Osteoblast (primary cell): ENCODE data around the gene TMEM61. TPM values are rescaled to one million over a fixed set of nuclear protein-coding genes. Genes with fewer than 3 reads are reported as not detected.

Experiments
- DNase-seq: peaks from one replicate; pipeline ENCODE4 v3.0.0; 2011; ENCODE audit warnings: low spot score, mixed read lengths; ENCODE audit not compliant: insufficient read length; ENCODE audit errors: missing footprints
- H2AFZ ChIP-seq: 2 replicates; pipeline ENCODE4 v1.6.0; 2011; ENCODE audit warnings: mild to moderate bottlenecking, low read length
- H3K27ac ChIP-seq: 2 replicates; pipeline ENCODE4 v1.5.1; 2011; ENCODE audit warnings: mild to moderate bottlenecking, low read depth, low read length, moderate library complexity
- H3K27me3 ChIP-seq: 2 replicates; pipeline ENCODE4 v1.6.0; 2012; ENCODE audit warnings: mild to moderate bottlenecking, control low read depth, inconsistent platforms, low read length, moderate library complexity; ENCODE audit not compliant: insufficient read depth
- H3K36me3 ChIP-seq: 2 replicates; pipeline ENCODE4 v1.5.1; 2011; ENCODE audit warnings: mild to moderate bottlenecking, low read length, control low read depth, moderate library complexity; ENCODE audit not compliant: insufficient read depth
- H3K4me1 ChIP-seq: 2 replicates; pipeline ENCODE4 v1.5.1; 2011; ENCODE audit warnings: mild to moderate bottlenecking, low read length, control low read depth, moderate library complexity; ENCODE audit not compliant: insufficient read depth
- H3K4me2 ChIP-seq: 2 replicates; pipeline ENCODE4 v1.6.0; 2011; ENCODE audit warnings: mild to moderate bottlenecking, low read length; ENCODE audit not compliant: insufficient read depth
- H3K4me3 ChIP-seq: fragments of 200-600 bp; sonication (generic); 3 replicates; pipeline ENCODE4 v1.5.1; 2012; ENCODE audit warnings: mild to moderate bottlenecking, low read length, inconsistent platforms; ENCODE audit not compliant: insufficient read depth
- H3K79me2 ChIP-seq: 2 replicates; pipeline ENCODE4 v1.6.0; 2012; ENCODE audit warnings: mild to moderate bottlenecking, low read length, control low read depth, inconsistent platforms; ENCODE audit not compliant: insufficient read depth
- H3K9me3 ChIP-seq: 2 replicates; pipeline ENCODE4 v1.5.1; 2011; ENCODE audit warnings: low read depth, low read length, control low read depth
- H4K20me1 ChIP-seq: 2 replicates; pipeline ENCODE4 v1.6.0; 2012; ENCODE audit warnings: mild to moderate bottlenecking, low read length, control low read depth; ENCODE audit not compliant: insufficient read depth
- CTCF ChIP-seq: IDR thresholded peaks from 2 replicates; pipeline ENCODE4 v1.5.1; 2011; ENCODE audit warnings: mild to moderate bottlenecking, low read depth, low read length, moderate library complexity; ENCODE audit errors: extremely low read depth
- total RNA-seq: library from RNA; depleted of rRNA; stranded (reverse); fragments of >200 nt; gene quantifications from 2 replicates; pipeline ENCODE4 v1.2.3, GENCODE V29; 2012

Gene TMEM61
- total RNA-seq, 1 donor: not detected

- DNase-seq: no peak
- H3K4me2 ChIP-seq: no peak overlapping the region
- peaks cover 85% of the 10 kb centered on the region for H3K27me3 ChIP-seq
- no peaks in the 10 kb centered on the region for H3K36me3 ChIP-seq
- no peaks in the 10 kb centered on the region for H3K79me2 ChIP-seq
- no peak overlapping the region for H3K4me3 ChIP-seq
- no peaks in the 10 kb centered on the region for H3K9me3 ChIP-seq
- no peaks in the 10 kb centered on the region for H3K4me1 ChIP-seq
- no peak overlapping the region for H2AFZ ChIP-seq
- H3K27ac ChIP-seq: no peak overlapping the region
- no peak for TF ChIP-seq CTCF
- H4K20me1 ChIP-seq: no peaks in the 10 kb centered on the region
These were observed 58.1 kb downstream of the TMEM61 start for GRCh38 chr1:55038552-55038838.

DNA sequence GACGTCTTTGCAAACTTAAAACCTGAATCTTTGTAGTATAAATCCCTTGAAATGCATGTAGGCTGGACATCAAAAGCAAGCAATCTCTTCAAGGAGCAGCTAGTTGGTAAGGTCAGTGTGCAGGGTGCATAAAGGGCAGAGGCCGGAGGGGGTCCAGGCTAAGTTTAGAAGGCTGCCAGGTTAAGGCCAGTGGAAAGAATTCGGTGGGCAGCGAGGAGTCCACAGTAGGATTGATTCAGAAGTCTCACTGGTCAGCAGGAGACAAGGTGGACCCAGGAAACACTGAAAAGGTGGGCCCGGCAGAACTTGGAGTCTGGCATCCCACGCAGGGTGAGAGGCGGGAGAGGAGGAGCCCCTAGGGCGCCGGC lies 58.5 kb downstream of the TMEM61 start:
- peaks cover 82% of the 10 kb centered on the region for H3K27me3 ChIP-seq

DNA sequence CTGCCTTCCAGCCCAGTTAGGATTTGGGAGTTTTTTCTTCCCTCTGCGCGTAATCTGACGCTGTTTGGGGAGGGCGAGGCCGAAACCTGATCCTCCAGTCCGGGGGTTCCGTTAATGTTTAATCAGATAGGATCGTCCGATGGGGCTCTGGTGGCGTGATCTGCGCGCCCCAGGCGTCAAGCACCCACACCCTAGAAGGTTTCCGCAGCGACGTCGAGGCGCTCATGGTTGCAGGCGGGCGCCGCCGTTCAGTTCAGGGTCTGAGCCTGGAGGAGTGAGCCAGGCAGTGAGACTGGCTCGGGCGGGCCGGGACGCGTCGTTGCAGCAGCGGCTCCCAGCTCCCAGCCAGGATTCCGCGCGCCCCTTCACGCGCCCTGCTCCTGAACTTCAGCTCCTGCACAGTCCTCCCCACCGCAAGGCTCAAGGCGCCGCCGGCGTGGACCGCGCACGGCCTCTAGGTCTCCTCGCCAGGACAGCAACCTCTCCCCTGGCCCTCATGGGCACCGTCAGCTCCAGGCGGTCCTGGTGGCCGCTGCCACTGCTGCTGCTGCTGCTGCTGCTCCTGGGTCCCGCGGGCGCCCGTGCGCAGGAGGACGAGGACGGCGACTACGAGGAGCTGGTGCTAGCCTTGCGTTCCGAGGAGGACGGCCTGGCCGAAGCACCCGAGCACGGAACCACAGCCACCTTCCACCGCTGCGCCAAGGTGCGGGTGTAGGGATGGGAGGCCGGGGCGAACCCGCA lies 59.1 kb downstream of the TMEM61 start, which contains the start of gene PCSK9:
PCSK9 (plus strand) TSS at position 207 of the 741 bp plus-strand sequence; CDS start at position 497, 290 bp downstream.
- DNase-seq: peak; percentile 93
- peak within 1 kb of the TSS; percentile 2 for H2AFZ ChIP-seq

More for the DNA sequence above, 58.5 kb downstream of the TMEM61 start:
- Histone ChIP-seq H2AFZ (no peak overlapping the region), H3K4me1 (no peaks in the 10 kb centered on the region), H3K36me3 (no peaks in the 10 kb centered on the region), H4K20me1 (no peaks in the 10 kb centered on the region), H3K9me3 (no peaks in the 10 kb centered on the region), H3K4me3 (no peak overlapping the region), H3K27ac (no peak overlapping the region), H3K4me2 (no peak overlapping the region), H3K79me2 (no peaks in the 10 kb centered on the region)
- peak; percentile 29 for DNase-seq
- no peak for TF ChIP-seq CTCF

More for the DNA sequence above, 59.1 kb downstream of the TMEM61 start, which contains the start of gene PCSK9:
- no peak within 1 kb of the TSS for H3K27ac ChIP-seq
- H3K27me3 ChIP-seq: peaks cover 77% of the 10 kb centered on the region
- peak within 1 kb of the TSS; percentile 3 for H3K4me3 ChIP-seq
- TF ChIP-seq CTCF: no peak
- no peaks in the 10 kb centered on the region for H3K36me3 ChIP-seq
- no peak within 1 kb of the TSS for H3K4me2 ChIP-seq
- no peaks in the 10 kb centered on the region for H4K20me1 ChIP-seq
- no peaks in the 10 kb centered on the region for H3K9me3 ChIP-seq
- no peaks in the 10 kb centered on the region for H3K4me1 ChIP-seq
- H3K79me2 ChIP-seq: no peaks in the 10 kb centered on the region
